Activated CD8-positive, alpha-beta memory T cell treated with anti-CD3 and anti-CD28 coated beads, Interleukin-2, amount 50 U/mL, for 48 hours (primary cell): ENCODE data around the gene ROBO2.
"Not testable (repeated sequence)": the region's sequence is repeated elsewhere in the genome, so short reads cannot be mapped to it uniquely, and the experiment has no call there.

Experiments
- DNase-seq: peaks from one replicate; pipeline ENCODE4 v3.0.0-alpha.2; 2020

ROBO2 gene

GRCh38 chr3:77348244-77348855 is 308.5 kb downstream of the ROBO2 start:
- DNase-seq, result no peak

GRCh38 chr3:77354958-77355357 is 315.1 kb downstream of the ROBO2 start:
- DNase-seq, result no peak

- DNase-seq, result no peak
Observed at GRCh38 chr3:77362936-77363335, 323.0 kb downstream of the ROBO2 start.

GRCh38 chr3:77365152-77365551 is 325.3 kb downstream of the ROBO2 start:
- DNase-seq, result no peak

- no peak for DNase-seq
Observed at GRCh38 chr3:77370413-77370812, 330.5 kb downstream of the ROBO2 start.

GRCh38 chr3:77372018-77372417 is 332.1 kb downstream of the ROBO2 start:
- no peak for DNase-seq

- no peak for DNase-seq
Observed at GRCh38 chr3:77372634-77373346, 332.9 kb downstream of the ROBO2 start.

GRCh38 chr3:77373619-77374018 is 333.7 kb downstream of the ROBO2 start:
- no peak for DNase-seq

GRCh38 chr3:77376511-77376910 is 336.6 kb downstream of the ROBO2 start:
- no peak for DNase-seq

- DNase-seq, result no peak
Observed at GRCh38 chr3:77377717-77378116, 337.8 kb downstream of the ROBO2 start.

- DNase-seq, result no peak
Observed at GRCh38 chr3:77380136-77380535, 340.2 kb downstream of the ROBO2 start.

- no peak for DNase-seq
Observed at GRCh38 chr3:77381431-77381830, 341.5 kb downstream of the ROBO2 start.

- DNase-seq, result no peak
Observed at GRCh38 chr3:77392181-77392580, 352.3 kb downstream of the ROBO2 start.

GRCh38 chr3:77394046-77394445 is 354.1 kb downstream of the ROBO2 start:
- no peak for DNase-seq

GRCh38 chr3:77404871-77405270 is 365.0 kb downstream of the ROBO2 start:
- no peak for DNase-seq

GRCh38 chr3:77407441-77407840 is 367.5 kb downstream of the ROBO2 start:
- no peak for DNase-seq

GRCh38 chr3:77410334-77410733 is 370.4 kb downstream of the ROBO2 start:
- not testable (repeated sequence) for DNase-seq

- DNase-seq, result no peak
Observed at GRCh38 chr3:77411334-77411733, 371.4 kb downstream of the ROBO2 start.

GRCh38 chr3:77412021-77412438 is 372.1 kb downstream of the ROBO2 start:
- DNase-seq, result no peak

GRCh38 chr3:77412584-77412983 is 372.7 kb downstream of the ROBO2 start:
- no peak for DNase-seq

- DNase-seq, result no peak
Observed at GRCh38 chr3:77414881-77415280, 375.0 kb downstream of the ROBO2 start.

GRCh38 chr3:77420336-77420735 is 380.4 kb downstream of the ROBO2 start:
- DNase-seq, result no peak

GRCh38 chr3:77421916-77422315 is 382.0 kb downstream of the ROBO2 start:
- no peak for DNase-seq

- no peak for DNase-seq
Observed at GRCh38 chr3:77426531-77426930, 386.6 kb downstream of the ROBO2 start.

- DNase-seq, result no peak
Observed at GRCh38 chr3:77427528-77427927, 387.6 kb downstream of the ROBO2 start.
